SK-N-MC (cell line): ENCODE data around the gene TAS1R3.

Source experiments
- EZH2 ChIP-seq: fragments of 200-600 bp; sonication (generic); IDR thresholded peaks from one replicate; pipeline ENCODE4 v1.6.1; 2017; ENCODE audit warnings: antibody characterized with exemption
- POLR2AphosphoS5 ChIP-seq: IDR thresholded peaks from 2 replicates; pipeline ENCODE4 v1.6.1; 2012; ENCODE audit warnings: mild to moderate bottlenecking, low read depth, low read length, borderline replicate concordance

DNA sequence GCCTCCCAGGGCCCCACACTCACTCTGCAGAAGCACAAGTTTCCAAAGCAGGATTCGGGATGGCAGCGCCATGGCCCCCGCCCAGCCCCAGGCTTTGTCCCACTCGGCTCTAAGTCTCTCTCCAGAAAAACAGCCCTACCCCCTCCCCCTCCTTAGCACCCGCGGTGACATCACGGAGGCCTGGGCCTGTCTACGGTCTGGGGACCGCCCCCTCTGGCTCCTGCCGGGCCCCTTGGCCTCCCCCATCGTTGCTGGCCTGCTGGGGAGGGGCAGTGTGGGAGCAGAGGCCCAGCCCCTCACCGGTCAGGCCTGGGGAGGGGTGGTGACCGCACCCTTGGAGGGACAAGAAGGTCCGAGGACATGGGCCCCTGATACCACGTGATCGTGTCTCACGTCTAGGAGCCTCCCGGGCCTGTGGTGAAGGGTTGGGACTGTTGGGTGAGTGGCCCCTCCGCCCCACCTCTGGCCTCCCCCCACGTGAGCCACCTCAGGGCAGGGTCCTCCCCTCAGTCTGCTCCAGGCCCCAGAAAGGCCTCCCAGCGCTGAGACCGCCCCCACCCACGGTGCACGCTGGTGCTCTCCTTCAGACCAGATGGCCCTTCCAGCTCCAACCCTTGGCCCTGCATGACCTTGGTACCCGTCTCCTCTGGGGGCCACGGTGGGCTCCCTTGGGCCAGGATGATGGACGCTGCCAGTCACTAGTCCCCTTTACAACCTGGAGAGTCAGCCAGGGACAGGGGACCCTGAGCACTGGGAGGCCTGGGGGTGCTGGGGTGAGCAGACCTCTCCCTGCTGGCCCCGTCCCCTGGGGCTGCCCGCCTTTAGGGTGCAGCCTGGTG lies 27.6 kb downstream of the TAS1R3 start, which contains the start of gene MXRA8:
- peak; percentile 69; the same call in 1 of the 2 replicates for TF ChIP-seq POLR2AphosphoS5
- no peak for TF ChIP-seq EZH2
